Measurements from ENCODE around the gene CLBA1. TPM values are rescaled to one million over a fixed set of nuclear protein-coding genes. Genes with fewer than 3 reads are reported as not detected.

CLBA1 gene
- total RNA-seq, 3 donors from 2014 or later: 4.5 to 17.0 (median 8.8) TPM

GRCh38 chr14:104970231-104971068, 15.1 kb upstream of the CLBA1 start:
- intact Hi-C loops (cut with DNase I; ENCODE audit: low total_unique reads): loop anchor here (5.0 kb wide), 1 partner anchor 38 kb away; no protein-coding TSS in a partner anchor
- H3K4me3 ChIP-seq: peak overlapping the region; percentile 43 to 69 (median 57)
- no peak for DNase-seq (ENCODE audit: low spot score in 2 of 2)
- no peaks in the 10 kb centered on the region for H3K36me3 ChIP-seq
- no peaks in the 10 kb centered on the region for H3K9me3 ChIP-seq
- peak overlapping the region; percentile 95 to 97 for H3K27ac ChIP-seq
- H3K4me1 ChIP-seq: peaks cover 33 to 55% of the 10 kb centered on the region in 2 donors
- peak; percentile 50 to 77 (median 54) for TF ChIP-seq POLR2AphosphoS5 (IDR thresholded peaks at IDR 0.05)
- no peak for TF ChIP-seq CTCF (IDR thresholded peaks at IDR 0.05)
- no peak for TF ChIP-seq POLR2A (IDR thresholded peaks at IDR 0.05)
- no peaks in the 10 kb centered on the region for H3K27me3 ChIP-seq

DNA sequence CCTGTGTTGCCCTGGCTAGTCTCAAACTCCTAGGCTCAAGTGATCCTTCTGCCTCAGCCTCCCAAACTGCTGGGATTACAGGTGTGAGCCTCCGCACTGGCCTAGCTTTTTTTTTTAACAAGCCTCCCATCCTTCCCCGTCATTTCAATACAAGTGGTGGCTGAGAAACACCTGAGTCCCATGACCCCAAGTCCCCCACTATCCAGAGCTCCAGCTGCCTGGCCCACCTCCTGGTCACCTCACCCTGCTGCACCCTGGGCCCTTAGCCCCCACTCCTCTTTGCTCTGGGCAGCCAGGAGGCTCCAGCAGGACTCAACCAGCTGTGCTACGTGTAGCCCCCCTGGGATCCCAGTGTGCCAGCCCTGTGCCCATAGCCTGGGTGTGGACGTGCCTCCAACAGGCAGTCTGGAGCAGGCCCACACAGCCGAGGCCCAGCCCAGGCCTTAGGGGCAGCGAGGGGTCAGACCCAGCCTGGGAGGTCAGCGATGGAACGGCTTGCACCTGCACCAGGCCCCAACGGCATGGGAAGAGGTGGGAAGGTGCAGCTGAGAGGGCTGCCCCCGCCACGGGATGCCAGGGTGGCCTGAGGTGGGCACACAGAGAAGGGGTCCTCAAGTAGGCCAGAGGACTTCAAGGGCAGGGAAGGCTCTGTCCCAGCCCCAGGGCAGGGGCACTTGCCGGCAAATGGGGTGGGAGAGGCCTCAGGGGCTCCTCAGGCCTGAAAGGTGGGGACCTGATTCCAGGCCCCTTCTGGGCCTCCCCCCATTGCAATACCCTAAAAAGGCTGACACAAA, 13.9 kb upstream of the CLBA1 start:
- Histone ChIP-seq H3K4me1 (peaks cover 33 to 66% of the 10 kb centered on the region in 2 donors), H3K36me3 (no peaks in the 10 kb centered on the region), H3K9me3 (no peaks in the 10 kb centered on the region), H3K27ac (peak overlapping the region; percentile 95 to 97), H3K4me3 (no peak overlapping the region), H3K27me3 (no peaks in the 10 kb centered on the region)
- TF ChIP-seq CTCF (IDR thresholded peaks at IDR 0.05): no peak
- TF ChIP-seq POLR2AphosphoS5 (IDR thresholded peaks at IDR 0.05): no peak
- TF ChIP-seq POLR2A (IDR thresholded peaks at IDR 0.05): no peak
- no peak for DNase-seq (ENCODE audit: low spot score in 2 of 2)
- intact Hi-C loops (cut with DNase I; ENCODE audit: low total_unique reads): loop anchor here (5.0 kb wide), 1 partner anchor 39 kb away; no protein-coding TSS in a partner anchor

DNA sequence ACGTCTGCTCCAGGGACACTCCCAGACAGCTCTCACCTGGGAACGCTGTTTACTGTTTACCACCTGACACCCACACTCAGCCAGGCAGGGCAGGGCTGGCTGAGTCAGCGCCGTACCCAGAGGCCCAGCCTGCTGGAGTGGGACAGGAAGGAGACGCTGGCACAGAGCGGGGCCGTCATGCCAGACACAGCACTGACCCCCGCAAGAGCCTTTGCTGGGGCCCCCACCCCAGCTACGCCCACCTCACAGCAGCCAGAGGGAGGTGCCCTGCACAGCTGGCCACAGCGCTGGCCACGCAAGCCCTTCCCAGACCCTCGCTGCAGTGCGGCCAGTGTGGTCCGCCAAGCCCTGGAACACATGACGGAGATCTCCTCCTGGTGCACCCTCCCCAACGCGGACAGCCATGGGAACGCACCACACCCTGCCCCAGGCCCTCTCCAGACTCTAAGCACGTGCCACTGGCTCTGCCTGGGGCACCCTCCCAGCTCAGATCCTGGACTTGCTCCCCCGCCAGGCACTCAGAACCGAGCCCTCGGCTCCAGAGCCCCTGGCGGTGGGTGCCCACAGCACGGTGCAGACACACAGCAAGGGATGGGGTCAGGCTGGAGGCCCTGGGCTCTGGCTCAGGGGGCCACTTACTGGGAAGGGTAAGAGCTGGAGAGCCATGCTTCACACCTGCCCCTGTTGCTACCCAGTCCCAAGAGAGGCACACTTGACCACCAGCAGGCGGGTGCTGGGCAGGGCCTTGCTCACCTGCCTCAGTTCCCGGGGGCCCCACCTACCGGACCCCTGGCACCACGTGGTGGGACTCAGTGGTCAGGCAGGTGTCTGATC, 13.1 kb upstream of the CLBA1 start:
- Histone ChIP-seq H3K4me3 (peak overlapping the region in 1 of 3 donors; percentile 35), H3K4me1 (peaks cover 33 to 67% of the 10 kb centered on the region in 2 donors), H3K27me3 (no peaks in the 10 kb centered on the region), H3K36me3 (no peaks in the 10 kb centered on the region), H3K9me3 (no peaks in the 10 kb centered on the region), H3K27ac (peak overlapping the region; percentile 95 to 97)
- intact Hi-C loops (cut with DNase I; ENCODE audit: low total_unique reads): loop anchor here (5.0 kb wide), 1 partner anchor 40 kb away; no protein-coding TSS in a partner anchor
- no peak for TF ChIP-seq POLR2A (IDR thresholded peaks at IDR 0.05)
- TF ChIP-seq CTCF (IDR thresholded peaks at IDR 0.05): peak in 1 of 3 donors; percentile 12
- TF ChIP-seq POLR2AphosphoS5 (IDR thresholded peaks at IDR 0.05): peak in 1 of 3 donors; percentile 15
- DNase-seq (ENCODE audit: low spot score in 2 of 2): peak; percentile 84 to 87

GRCh38 chr14:104973135-104973384, 12.5 kb upstream of the CLBA1 start:
- no peaks in the 10 kb centered on the region for H3K9me3 ChIP-seq
- peak overlapping the region; percentile 95 to 97 for H3K27ac ChIP-seq
- TF ChIP-seq CTCF (IDR thresholded peaks at IDR 0.05): no peak
- TF ChIP-seq POLR2AphosphoS5 (IDR thresholded peaks at IDR 0.05): no peak
- TF ChIP-seq POLR2A (IDR thresholded peaks at IDR 0.05): no peak
- peak in 1 of 2 donors; percentile 86 for DNase-seq (ENCODE audit: low spot score in 2 of 2)
- intact Hi-C loops (cut with DNase I; ENCODE audit: low total_unique reads): loop anchor here (5.0 kb wide), 1 partner anchor 41 kb away; no protein-coding TSS in a partner anchor
- H3K27me3 ChIP-seq: no peaks in the 10 kb centered on the region
- H3K4me3 ChIP-seq: no peak overlapping the region
- no peaks in the 10 kb centered on the region for H3K36me3 ChIP-seq
- peaks cover 30 to 68% of the 10 kb centered on the region in 2 donors for H3K4me1 ChIP-seq
